WTC11 (cell line): Measurements from ENCODE around the gene IL1RAPL1. TPM values are rescaled to one million over a fixed set of nuclear protein-coding genes. Genes with fewer than 3 reads are reported as not detected.

Experiments used
- ATAC-seq: fragments of 200-7000 bp; cut with Tn5 transposase; 2 replicates; pipeline ENCODE4 v1.10.0; 2021; ENCODE audit warnings: mild to moderate bottlenecking, moderate library complexity
- CTCF ChIA-PET: fragments of 300-600 bp; sonication (Branson Sonifier 250); formaldehyde crosslinking; loops from one replicate; lab custom pipeline; 2021; ENCODE audit warnings: antibody characterized with exemption; lab: Charles Lee
- POLR2A ChIA-PET: fragments of 350-600 bp; sonication (Branson Sonifier 250); formaldehyde crosslinking; loops from one replicate; lab custom pipeline; 2021; ENCODE audit warnings: antibody characterized with exemption; lab: Charles Lee
- DNase-seq: peaks from one replicate; pipeline ENCODE4 v3.0.0; 2021; ENCODE audit warnings: low spot score
- H3K27ac Mint-ChIP-seq: 2 replicates; pipeline ENCODE4 v1.8.0; 2021; ENCODE audit warnings: mixed read lengths
- H3K27me3 Mint-ChIP-seq: 2 replicates; pipeline ENCODE4 v1.8.0; 2021; ENCODE audit warnings: low read depth, mild to moderate bottlenecking, moderate library complexity, mixed read lengths
- H3K36me3 Mint-ChIP-seq: 2 replicates; pipeline ENCODE4 v1.8.0; 2021; ENCODE audit warnings: mixed read lengths
- H3K4me1 Mint-ChIP-seq: 2 replicates; pipeline ENCODE4 v1.8.0; 2022; ENCODE audit warnings: mixed read lengths
- H3K4me3 Mint-ChIP-seq: 2 replicates; pipeline ENCODE4 v1.8.0; 2021; ENCODE audit warnings: mild to moderate bottlenecking, moderate library complexity, mixed read lengths
- H3K9me3 Mint-ChIP-seq: 2 replicates; pipeline ENCODE4 v1.8.0; 2021; ENCODE audit warnings: mixed read lengths
- ATF1 ChIP-seq: sonication (generic); formaldehyde crosslinking; IDR thresholded peaks from 2 replicates; pipeline ENCODE4 v1.8.1; 2023; ENCODE audit warnings: mild to moderate bottlenecking, moderate library complexity, missing genetic modification reagents
- EMX1 ChIP-seq: fragments of 250-450 bp; sonication (Bioruptor Pico); IDR thresholded peaks from 2 replicates; pipeline ENCODE4 v1.8.0; 2021; ENCODE audit warnings: mild to moderate bottlenecking
- FOXJ3 ChIP-seq: sonication (generic); formaldehyde crosslinking; IDR thresholded peaks from 2 replicates; pipeline ENCODE4 v1.9.0; 2021; ENCODE audit warnings: missing genetic modification reagents, mild to moderate bottlenecking, borderline replicate concordance
- FOXP1 ChIP-seq: sonication (generic); formaldehyde crosslinking; IDR thresholded peaks from 2 replicates; pipeline ENCODE4 v1.8.0; 2022; ENCODE audit warnings: missing genetic modification reagents, mild to moderate bottlenecking, moderate library complexity, borderline replicate concordance
- GRHL2 ChIP-seq: fragments of 250-450 bp; sonication (Bioruptor Pico); IDR thresholded peaks from 2 replicates; pipeline ENCODE4 v1.8.0; 2022; ENCODE audit warnings: mild to moderate bottlenecking, moderate library complexity; ENCODE audit not compliant: insufficient replicate concordance, severe bottlenecking
- KAT7 ChIP-seq: sonication (generic); formaldehyde crosslinking; IDR thresholded peaks from 2 replicates; pipeline ENCODE4 v1.8.1; 2023; ENCODE audit warnings: missing genetic modification reagents, mild to moderate bottlenecking, borderline replicate concordance
- NFYB ChIP-seq: sonication (generic); formaldehyde crosslinking; conservative IDR thresholded peaks from 2 replicates; pipeline ENCODE4 v1.8.0; 2022; ENCODE audit warnings: low read depth, missing genetic modification reagents
- NR1H2 ChIP-seq: sonication (generic); formaldehyde crosslinking; IDR thresholded peaks from 2 replicates; pipeline ENCODE4 v1.9.0; 2021; ENCODE audit warnings: mild to moderate bottlenecking, moderate library complexity, missing genetic modification reagents
- ZNF121 ChIP-seq: sonication (generic); formaldehyde crosslinking; IDR thresholded peaks from 2 replicates; pipeline ENCODE4 v1.8.0; 2023; ENCODE audit warnings: missing genetic modification reagents
- ZNF219 ChIP-seq: sonication (generic); formaldehyde crosslinking; IDR thresholded peaks from 2 replicates; pipeline ENCODE4 v1.8.0; 2023; ENCODE audit warnings: missing genetic modification reagents, mild to moderate bottlenecking, borderline replicate concordance
- ZNF317 ChIP-seq: sonication (generic); formaldehyde crosslinking; IDR thresholded peaks from 2 replicates; pipeline ENCODE4 v1.8.1; 2023; ENCODE audit warnings: low read depth, mild to moderate bottlenecking, moderate library complexity, missing genetic modification reagents, borderline replicate concordance
- ZNF396 ChIP-seq: fragments of 250-450 bp; sonication (Bioruptor Pico); IDR thresholded peaks from 2 replicates; pipeline ENCODE4 v1.8.0; 2021; ENCODE audit warnings: mild to moderate bottlenecking, moderate library complexity, borderline replicate concordance
- ZNF423 ChIP-seq: fragments of 250-450 bp; sonication (Bioruptor Pico); IDR thresholded peaks from 2 replicates; pipeline ENCODE4 v2.1.2; 2022; ENCODE audit warnings: mild to moderate bottlenecking, moderate library complexity
- total RNA-seq: library from RNA; stranded (reverse); gene quantifications from 3 replicates; pipeline ENCODE4 v1.2.3, GENCODE V29; 2021
- TF ChIP-seq, protein P1 (sequence below): fragments of 200-600 bp; IDR thresholded peaks from 2 replicates; pipeline ENCODE4 v1.8.0; 2022; ENCODE audit warnings: antibody characterized with exemption
- TF ChIP-seq, protein P2 (sequence below): sonication (generic); formaldehyde crosslinking; IDR thresholded peaks from 2 replicates; pipeline ENCODE4 v1.8.1; 2023; ENCODE audit warnings: mild to moderate bottlenecking, missing genetic modification reagents
- TF ChIP-seq, protein P3 (sequence below): fragments of 250-450 bp; sonication (Bioruptor Pico); IDR thresholded peaks from 2 replicates; pipeline ENCODE4 v1.8.0; 2021; ENCODE audit warnings: mild to moderate bottlenecking
- TF ChIP-seq, protein P4 (sequence below): sonication (generic); formaldehyde crosslinking; IDR thresholded peaks from 2 replicates; pipeline ENCODE4 v1.8.0; 2022; ENCODE audit warnings: mild to moderate bottlenecking, missing genetic modification reagents
- TF ChIP-seq, protein P5 (sequence below): sonication (generic); formaldehyde crosslinking; IDR thresholded peaks from 2 replicates; pipeline ENCODE4 v1.8.1; 2023; ENCODE audit warnings: mild to moderate bottlenecking, missing genetic modification reagents, moderate library complexity
- TF ChIP-seq, protein P6 (sequence below): sonication (generic); formaldehyde crosslinking; IDR thresholded peaks from 2 replicates; pipeline ENCODE4 v1.8.0; 2022; ENCODE audit warnings: missing genetic modification reagents
- TF ChIP-seq, protein P7 (sequence below): sonication (generic); formaldehyde crosslinking; IDR thresholded peaks from 2 replicates; pipeline ENCODE4 v1.8.0; 2022; ENCODE audit warnings: mild to moderate bottlenecking, missing genetic modification reagents
- TF ChIP-seq, protein P8 (sequence below): sonication (generic); formaldehyde crosslinking; IDR thresholded peaks from 2 replicates; pipeline ENCODE4 v1.8.1; 2022; ENCODE audit warnings: low read depth, missing genetic modification reagents, borderline replicate concordance
- TF ChIP-seq, protein P9 (sequence below): sonication (generic); formaldehyde crosslinking; IDR thresholded peaks from 2 replicates; pipeline ENCODE4 v1.8.1; 2023; ENCODE audit warnings: mild to moderate bottlenecking, missing genetic modification reagents

Gene IL1RAPL1
- total RNA-seq, 1 experiment from 2014 or later: 0.13 TPM

DNA sequence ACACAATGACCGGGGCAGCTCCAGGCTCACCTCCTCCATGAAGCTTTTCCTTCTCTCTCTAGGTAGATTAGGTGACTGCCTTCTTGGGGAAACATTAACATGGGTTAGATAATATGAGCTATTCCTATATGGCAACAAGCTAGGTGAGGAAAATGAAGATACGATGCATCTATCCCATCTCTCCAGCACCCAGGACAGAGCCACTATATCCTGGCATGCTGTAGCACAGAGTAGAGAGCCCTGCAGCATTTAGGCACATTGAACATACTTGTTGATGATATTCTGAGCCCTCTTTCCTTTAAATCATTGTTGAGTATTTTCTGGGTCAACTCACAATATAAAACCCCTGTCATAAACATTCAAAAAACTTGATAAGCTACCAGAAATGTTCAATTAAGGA, 1133.9 kb downstream of the IL1RAPL1 start (continued):
- no peak for TF ChIP-seq ZNF423
- TF ChIP-seq, protein P1, sequence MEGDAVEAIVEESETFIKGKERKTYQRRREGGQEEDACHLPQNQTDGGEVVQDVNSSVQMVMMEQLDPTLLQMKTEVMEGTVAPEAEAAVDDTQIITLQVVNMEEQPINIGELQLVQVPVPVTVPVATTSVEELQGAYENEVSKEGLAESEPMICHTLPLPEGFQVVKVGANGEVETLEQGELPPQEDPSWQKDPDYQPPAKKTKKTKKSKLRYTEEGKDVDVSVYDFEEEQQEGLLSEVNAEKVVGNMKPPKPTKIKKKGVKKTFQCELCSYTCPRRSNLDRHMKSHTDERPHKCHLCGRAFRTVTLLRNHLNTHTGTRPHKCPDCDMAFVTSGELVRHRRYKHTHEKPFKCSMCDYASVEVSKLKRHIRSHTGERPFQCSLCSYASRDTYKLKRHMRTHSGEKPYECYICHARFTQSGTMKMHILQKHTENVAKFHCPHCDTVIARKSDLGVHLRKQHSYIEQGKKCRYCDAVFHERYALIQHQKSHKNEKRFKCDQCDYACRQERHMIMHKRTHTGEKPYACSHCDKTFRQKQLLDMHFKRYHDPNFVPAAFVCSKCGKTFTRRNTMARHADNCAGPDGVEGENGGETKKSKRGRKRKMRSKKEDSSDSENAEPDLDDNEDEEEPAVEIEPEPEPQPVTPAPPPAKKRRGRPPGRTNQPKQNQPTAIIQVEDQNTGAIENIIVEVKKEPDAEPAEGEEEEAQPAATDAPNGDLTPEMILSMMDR: no peak
- TF ChIP-seq, protein P2, sequence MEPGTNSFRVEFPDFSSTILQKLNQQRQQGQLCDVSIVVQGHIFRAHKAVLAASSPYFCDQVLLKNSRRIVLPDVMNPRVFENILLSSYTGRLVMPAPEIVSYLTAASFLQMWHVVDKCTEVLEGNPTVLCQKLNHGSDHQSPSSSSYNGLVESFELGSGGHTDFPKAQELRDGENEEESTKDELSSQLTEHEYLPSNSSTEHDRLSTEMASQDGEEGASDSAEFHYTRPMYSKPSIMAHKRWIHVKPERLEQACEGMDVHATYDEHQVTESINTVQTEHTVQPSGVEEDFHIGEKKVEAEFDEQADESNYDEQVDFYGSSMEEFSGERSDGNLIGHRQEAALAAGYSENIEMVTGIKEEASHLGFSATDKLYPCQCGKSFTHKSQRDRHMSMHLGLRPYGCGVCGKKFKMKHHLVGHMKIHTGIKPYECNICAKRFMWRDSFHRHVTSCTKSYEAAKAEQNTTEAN (CRISPR knock-in tag): no peak
- TF ChIP-seq, protein P3, sequence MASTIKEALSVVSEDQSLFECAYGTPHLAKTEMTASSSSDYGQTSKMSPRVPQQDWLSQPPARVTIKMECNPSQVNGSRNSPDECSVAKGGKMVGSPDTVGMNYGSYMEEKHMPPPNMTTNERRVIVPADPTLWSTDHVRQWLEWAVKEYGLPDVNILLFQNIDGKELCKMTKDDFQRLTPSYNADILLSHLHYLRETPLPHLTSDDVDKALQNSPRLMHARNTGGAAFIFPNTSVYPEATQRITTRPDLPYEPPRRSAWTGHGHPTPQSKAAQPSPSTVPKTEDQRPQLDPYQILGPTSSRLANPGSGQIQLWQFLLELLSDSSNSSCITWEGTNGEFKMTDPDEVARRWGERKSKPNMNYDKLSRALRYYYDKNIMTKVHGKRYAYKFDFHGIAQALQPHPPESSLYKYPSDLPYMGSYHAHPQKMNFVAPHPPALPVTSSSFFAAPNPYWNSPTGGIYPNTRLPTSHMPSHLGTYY (CRISPR knock-in tag): no peak
- TF ChIP-seq, protein P4, sequence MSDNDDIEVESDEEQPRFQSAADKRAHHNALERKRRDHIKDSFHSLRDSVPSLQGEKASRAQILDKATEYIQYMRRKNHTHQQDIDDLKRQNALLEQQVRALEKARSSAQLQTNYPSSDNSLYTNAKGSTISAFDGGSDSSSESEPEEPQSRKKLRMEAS (CRISPR knock-in tag): no peak
- TF ChIP-seq ZNF219 (CRISPR knock-in tag): no peak
- TF ChIP-seq, all 79 proteins: peak for 0

DNA sequence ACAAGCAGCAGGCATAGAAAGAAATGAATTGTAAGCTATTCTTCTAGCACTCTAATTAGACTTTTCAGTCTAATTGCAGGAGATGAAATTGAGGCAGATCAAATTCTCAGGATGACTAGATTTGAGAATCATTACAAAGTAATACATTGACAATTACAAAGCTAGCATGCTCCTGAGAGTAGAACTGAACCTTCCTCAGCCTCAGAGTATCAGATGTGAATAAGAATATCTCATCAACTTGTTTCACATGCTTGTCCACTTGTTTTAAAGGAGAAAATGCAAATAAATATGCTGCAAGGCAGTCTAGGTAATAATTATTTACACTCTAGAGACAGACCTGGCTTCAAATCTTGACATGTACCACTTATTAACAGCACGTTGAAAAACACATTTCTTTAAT, 1137.1 kb downstream of the IL1RAPL1 start:
- ChIA-PET CTCF (no interaction called here), POLR2A (no interaction called here)
- TF ChIP-seq FOXP1 (CRISPR knock-in tag) (no peak), ZNF121 (no peak), NR1H2 (CRISPR knock-in tag) (no peak), ZNF317 (CRISPR knock-in tag) (no peak), EMX1 (no peak), ZNF396 (CRISPR knock-in tag) (no peak), ATF1 (no peak), NFYB (CRISPR knock-in tag) (no peak), KAT7 (CRISPR knock-in tag) (no peak), FOXJ3 (CRISPR knock-in tag) (no peak), GRHL2 (CRISPR knock-in tag) (no peak)
- TF ChIP-seq, protein P5, sequence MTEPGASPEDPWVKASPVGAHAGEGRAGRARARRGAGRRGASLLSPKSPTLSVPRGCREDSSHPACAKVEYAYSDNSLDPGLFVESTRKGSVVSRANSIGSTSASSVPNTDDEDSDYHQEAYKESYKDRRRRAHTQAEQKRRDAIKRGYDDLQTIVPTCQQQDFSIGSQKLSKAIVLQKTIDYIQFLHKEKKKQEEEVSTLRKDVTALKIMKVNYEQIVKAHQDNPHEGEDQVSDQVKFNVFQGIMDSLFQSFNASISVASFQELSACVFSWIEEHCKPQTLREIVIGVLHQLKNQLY (CRISPR knock-in tag): no peak
- TF ChIP-seq, protein P6, sequence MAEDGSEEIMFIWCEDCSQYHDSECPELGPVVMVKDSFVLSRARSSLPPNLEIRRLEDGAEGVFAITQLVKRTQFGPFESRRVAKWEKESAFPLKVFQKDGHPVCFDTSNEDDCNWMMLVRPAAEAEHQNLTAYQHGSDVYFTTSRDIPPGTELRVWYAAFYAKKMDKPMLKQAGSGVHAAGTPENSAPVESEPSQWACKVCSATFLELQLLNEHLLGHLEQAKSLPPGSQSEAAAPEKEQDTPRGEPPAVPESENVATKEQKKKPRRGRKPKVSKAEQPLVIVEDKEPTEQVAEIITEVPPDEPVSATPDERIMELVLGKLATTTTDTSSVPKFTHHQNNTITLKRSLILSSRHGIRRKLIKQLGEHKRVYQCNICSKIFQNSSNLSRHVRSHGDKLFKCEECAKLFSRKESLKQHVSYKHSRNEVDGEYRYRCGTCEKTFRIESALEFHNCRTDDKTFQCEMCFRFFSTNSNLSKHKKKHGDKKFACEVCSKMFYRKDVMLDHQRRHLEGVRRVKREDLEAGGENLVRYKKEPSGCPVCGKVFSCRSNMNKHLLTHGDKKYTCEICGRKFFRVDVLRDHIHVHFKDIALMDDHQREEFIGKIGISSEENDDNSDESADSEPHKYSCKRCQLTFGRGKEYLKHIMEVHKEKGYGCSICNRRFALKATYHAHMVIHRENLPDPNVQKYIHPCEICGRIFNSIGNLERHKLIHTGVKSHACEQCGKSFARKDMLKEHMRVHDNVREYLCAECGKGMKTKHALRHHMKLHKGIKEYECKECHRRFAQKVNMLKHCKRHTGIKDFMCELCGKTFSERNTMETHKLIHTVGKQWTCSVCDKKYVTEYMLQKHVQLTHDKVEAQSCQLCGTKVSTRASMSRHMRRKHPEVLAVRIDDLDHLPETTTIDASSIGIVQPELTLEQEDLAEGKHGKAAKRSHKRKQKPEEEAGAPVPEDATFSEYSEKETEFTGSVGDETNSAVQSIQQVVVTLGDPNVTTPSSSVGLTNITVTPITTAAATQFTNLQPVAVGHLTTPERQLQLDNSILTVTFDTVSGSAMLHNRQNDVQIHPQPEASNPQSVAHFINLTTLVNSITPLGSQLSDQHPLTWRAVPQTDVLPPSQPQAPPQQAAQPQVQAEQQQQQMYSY: no peak
- TF ChIP-seq, protein P7, sequence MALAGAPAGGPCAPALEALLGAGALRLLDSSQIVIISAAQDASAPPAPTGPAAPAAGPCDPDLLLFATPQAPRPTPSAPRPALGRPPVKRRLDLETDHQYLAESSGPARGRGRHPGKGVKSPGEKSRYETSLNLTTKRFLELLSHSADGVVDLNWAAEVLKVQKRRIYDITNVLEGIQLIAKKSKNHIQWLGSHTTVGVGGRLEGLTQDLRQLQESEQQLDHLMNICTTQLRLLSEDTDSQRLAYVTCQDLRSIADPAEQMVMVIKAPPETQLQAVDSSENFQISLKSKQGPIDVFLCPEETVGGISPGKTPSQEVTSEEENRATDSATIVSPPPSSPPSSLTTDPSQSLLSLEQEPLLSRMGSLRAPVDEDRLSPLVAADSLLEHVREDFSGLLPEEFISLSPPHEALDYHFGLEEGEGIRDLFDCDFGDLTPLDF (CRISPR knock-in tag): no peak
- TF ChIP-seq, protein P8, sequence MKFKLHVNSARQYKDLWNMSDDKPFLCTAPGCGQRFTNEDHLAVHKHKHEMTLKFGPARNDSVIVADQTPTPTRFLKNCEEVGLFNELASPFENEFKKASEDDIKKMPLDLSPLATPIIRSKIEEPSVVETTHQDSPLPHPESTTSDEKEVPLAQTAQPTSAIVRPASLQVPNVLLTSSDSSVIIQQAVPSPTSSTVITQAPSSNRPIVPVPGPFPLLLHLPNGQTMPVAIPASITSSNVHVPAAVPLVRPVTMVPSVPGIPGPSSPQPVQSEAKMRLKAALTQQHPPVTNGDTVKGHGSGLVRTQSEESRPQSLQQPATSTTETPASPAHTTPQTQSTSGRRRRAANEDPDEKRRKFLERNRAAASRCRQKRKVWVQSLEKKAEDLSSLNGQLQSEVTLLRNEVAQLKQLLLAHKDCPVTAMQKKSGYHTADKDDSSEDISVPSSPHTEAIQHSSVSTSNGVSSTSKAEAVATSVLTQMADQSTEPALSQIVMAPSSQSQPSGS: no peak
- TF ChIP-seq, protein P9, sequence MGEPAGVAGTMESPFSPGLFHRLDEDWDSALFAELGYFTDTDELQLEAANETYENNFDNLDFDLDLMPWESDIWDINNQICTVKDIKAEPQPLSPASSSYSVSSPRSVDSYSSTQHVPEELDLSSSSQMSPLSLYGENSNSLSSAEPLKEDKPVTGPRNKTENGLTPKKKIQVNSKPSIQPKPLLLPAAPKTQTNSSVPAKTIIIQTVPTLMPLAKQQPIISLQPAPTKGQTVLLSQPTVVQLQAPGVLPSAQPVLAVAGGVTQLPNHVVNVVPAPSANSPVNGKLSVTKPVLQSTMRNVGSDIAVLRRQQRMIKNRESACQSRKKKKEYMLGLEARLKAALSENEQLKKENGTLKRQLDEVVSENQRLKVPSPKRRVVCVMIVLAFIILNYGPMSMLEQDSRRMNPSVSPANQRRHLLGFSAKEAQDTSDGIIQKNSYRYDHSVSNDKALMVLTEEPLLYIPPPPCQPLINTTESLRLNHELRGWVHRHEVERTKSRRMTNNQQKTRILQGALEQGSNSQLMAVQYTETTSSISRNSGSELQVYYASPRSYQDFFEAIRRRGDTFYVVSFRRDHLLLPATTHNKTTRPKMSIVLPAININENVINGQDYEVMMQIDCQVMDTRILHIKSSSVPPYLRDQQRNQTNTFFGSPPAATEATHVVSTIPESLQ (CRISPR knock-in tag): no peak
- Mint-ChIP-seq H3K4me1 (no peaks in the 10 kb centered on the region), H3K36me3 (no peaks in the 10 kb centered on the region), H3K4me3 (no peak overlapping the region), H3K27ac (no peak overlapping the region), H3K27me3 (peaks cover 2% of the 10 kb centered on the region; the same call in 1 of the 2 replicates), H3K9me3 (no peaks in the 10 kb centered on the region)
- ATAC-seq (no peak), DNase-seq (no peak)
